GM10266 (cell line): ENCODE data around the gene OR2J2.
"Not testable (repeated sequence)": the region's sequence is repeated elsewhere in the genome, so short reads cannot be mapped to it uniquely, and the experiment has no call there.

Experiments used
- DNase-seq: peaks from one replicate; pipeline ENCODE4 v3.0.0; 2012; ENCODE audit errors: extremely low spot score
- TF ChIP-seq, protein P1 (sequence below): IDR thresholded peaks from 2 replicates; pipeline ENCODE4 v1.5.1; 2012; ENCODE audit warnings: mild to moderate bottlenecking, low read depth; ENCODE audit not compliant: control insufficient read depth, insufficient read depth; ENCODE audit errors: missing control alignments

OR2J2 gene

DNA sequence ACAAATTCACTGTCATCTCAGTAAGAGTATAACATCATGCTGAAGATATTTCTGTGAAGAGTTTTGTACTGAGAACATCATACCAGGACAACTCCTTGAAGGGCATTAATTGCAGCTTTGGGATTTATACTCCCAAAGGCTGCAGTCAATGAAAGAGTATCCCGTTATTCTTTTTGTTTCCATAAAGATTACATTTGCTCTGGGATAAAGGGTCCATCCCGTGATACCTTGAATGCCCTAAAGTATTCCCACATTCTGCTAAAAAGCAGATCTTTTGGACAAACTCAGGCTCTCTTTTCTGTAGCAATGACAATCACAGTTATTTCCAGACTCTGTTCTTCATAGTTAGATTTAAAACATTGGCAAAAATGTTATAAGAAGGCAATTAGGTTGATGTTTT is at the start of gene OR2J2:
Gene OR2J2 (plus strand): TSS at position 301 of the 400 bp plus-strand sequence. CDS start 2,729 bp downstream, outside the sequence.
- DNase-seq: not testable (repeated sequence)

DNA sequence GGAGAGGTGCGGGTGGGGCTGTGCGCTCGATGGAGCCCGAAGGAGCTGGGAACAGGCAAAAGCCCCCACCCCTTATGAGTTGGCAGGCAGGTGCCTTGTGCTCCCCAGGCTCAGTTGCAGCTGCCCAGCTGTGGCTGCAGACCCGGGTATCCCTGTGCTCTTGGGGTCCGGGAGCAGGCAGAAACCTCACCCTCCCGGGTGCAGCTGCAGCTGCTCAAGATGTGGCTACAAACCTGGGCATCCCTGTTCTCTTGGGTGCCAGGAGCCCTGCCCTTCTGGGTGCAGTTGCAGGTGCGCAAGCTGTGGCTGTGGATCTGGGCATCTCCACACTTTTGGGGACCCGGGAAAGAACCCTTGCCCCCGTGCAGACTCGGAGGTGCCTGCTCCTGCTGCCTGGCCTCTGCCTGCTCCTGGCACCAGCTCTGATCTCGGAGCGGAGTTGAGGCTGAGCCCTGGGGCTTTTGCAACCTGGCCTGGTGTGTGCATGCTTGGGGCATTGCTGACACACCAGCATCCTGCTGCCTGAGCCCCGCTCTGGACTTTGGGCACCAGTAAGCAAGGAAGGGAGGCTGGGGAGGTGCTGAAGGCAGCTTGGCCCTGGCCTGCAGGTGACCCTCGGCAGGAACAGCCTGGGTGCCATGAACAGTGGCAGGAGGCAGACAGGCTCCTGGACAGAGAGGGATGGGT is 41.2 kb upstream of the OR2J2 start:
- DNase-seq: no peak
- TF ChIP-seq, protein P1, sequence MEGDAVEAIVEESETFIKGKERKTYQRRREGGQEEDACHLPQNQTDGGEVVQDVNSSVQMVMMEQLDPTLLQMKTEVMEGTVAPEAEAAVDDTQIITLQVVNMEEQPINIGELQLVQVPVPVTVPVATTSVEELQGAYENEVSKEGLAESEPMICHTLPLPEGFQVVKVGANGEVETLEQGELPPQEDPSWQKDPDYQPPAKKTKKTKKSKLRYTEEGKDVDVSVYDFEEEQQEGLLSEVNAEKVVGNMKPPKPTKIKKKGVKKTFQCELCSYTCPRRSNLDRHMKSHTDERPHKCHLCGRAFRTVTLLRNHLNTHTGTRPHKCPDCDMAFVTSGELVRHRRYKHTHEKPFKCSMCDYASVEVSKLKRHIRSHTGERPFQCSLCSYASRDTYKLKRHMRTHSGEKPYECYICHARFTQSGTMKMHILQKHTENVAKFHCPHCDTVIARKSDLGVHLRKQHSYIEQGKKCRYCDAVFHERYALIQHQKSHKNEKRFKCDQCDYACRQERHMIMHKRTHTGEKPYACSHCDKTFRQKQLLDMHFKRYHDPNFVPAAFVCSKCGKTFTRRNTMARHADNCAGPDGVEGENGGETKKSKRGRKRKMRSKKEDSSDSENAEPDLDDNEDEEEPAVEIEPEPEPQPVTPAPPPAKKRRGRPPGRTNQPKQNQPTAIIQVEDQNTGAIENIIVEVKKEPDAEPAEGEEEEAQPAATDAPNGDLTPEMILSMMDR: no peak

DNA sequence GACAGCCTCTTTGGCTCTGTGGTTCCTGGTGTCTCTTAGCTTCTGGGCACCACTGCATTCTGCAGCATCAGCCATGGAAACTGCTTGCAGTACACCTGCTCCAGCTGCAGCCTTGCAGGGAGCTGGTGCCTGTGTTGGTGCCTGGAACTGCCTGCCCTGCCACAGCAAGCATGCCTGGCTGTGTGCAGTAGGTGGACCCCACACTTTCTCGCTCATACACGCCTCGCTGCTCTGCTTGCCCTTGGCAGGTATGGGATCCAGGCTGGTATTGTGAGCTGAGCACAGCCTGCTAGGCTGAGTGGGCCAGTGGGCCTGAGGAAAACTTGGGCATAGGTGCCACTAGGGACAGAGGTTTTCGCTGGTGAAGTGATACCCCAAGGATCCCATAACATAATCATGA is 40.1 kb upstream of the OR2J2 start:
- TF ChIP-seq, protein P1: no peak
- DNase-seq: no peak

DNA sequence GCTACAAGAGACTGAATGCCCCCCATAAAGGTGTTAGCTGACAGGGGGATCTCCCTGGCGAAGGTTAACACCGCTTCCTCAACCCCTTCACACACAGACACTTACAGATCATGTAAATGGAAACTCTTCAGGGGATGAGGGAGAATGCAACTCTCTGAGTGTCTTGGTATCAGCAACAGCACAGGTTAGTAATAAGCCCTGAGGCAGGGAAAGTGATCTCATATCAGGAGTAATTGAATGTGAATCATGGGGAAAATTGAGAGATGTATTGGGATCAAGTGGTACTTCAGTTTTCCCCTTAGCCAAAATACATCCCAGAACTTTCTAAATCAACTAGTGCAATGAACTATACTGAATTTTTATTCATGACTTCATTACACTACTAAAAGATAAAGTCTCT is 39.0 kb upstream of the OR2J2 start:
- TF ChIP-seq, protein P1: no peak
- no peak for DNase-seq

DNA sequence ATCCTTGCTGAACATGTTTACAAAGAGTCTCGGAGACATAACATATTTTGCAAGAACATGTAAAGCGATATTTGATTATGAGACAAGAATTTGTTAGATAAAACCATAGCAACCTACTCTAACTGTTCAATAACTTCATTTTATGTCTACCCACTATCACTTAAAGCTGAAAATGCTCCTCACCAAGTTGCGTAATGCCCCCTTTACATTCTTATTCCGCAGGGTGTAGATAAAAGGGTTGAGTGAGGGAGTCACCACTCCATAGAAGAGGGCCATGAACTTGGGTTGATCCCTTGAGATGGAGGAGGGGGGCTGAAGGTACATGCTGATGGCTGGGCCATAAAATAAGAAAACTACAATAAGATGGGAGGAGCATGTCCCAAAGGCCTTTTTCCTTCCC is 33.0 kb upstream of the OR2J2 start:
- no peak for DNase-seq
- TF ChIP-seq, protein P1: no peak

DNA sequence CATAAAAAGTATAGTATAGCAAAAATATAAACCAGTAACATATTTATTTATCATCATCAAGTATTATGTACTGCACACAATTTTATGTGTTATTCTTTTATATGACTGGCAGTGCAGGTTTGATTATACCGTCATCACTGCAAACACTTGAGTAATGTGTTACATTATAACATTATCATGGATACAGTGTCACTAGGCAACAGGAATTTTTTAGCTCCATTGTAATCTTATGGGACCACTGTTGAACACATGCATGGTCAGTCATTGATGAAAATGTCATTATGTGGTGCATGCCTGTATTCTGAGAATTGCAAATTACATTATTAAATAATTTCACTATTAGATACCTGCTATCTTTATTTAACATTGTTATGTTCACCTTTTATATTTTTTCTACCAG is 29.1 kb upstream of the OR2J2 start:
- no peak for DNase-seq
- TF ChIP-seq, protein P1: no peak

DNA sequence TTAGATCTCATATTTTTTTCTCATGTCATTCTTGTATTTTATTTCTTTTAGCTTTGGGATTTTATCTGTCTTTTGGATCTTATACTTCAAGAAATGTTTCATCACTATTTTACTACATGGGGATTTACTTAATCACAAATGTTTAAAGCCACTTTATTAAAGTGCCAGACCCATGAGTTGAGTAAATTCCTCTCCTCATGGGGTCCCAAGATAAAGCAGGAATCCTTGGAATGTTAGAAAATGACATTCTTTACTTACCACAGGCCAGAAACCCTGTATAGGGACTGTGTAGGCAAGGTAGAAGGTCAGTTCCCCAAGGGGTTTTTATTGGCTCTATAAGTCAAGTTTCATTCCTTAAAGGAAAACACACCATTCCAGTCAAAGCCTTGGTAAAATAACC is 28.4 kb upstream of the OR2J2 start:
- TF ChIP-seq, protein P1: no peak
- no peak for DNase-seq

DNA sequence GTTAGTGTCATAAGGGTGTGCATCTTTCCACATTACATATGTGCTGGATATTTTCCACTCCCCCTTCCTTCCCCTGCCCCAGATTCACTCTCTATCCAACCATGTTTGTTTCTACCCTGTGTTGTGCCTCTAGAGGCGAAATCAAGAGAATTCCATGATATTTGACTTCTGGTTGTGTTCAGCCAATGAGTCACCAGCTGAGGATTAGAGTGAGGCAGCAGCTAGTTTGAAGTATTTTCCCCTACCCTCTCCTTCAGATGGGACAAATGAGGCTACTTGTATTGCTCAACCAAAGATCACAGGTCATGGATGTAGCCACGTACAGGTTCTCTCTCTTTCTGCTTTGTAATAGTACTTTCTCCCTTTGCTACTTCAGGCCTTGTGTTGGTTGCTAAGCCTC is 24.5 kb upstream of the OR2J2 start:
- DNase-seq: no peak
- TF ChIP-seq, protein P1: no peak
